A549 (cell line): ENCODE data around the gene MUC6.

ENCODE experiments used
- BHLHE40 ChIP-seq: IDR thresholded peaks from 2 replicates; pipeline ENCODE4 v1.6.1; 2012; ENCODE audit warnings: low read depth, low read length, inconsistent platforms
- CBX8 ChIP-seq: fragments of 200-600 bp; sonication (generic); IDR thresholded peaks from 2 replicates; pipeline ENCODE4 v1.6.1; 2016
- POLR2A ChIP-seq: IDR thresholded peaks from 2 replicates; pipeline ENCODE4 v1.6.1; 2012; ENCODE audit warnings: mild to moderate bottlenecking, low read length
- RAD21 ChIP-seq, 2 experiments: fragments of >200 bp in 1 of 2; sonication (Bioruptor Twin) in 1 of 2; formaldehyde crosslinking in 1 of 2; IDR thresholded peaks in 1 of 2; conservative IDR thresholded peaks in 1 of 2; 2 replicates in 1 of 2; 3 replicates in 1 of 2; pipeline ENCODE4 v1.6.1; 2012 to 2018; ENCODE audit warnings: inconsistent platforms in 1 of 2
- RARB ChIP-seq: fragments of 250-450 bp; sonication (Bioruptor Pico); IDR thresholded peaks from 2 replicates; pipeline ENCODE4 v1.8.0; 2021; ENCODE audit warnings: mild to moderate bottlenecking, moderate library complexity
- RCOR1 ChIP-seq: fragments of 150-350 bp; IDR thresholded peaks from 2 replicates; pipeline ENCODE4 v1.6.1; 2014; ENCODE audit warnings: antibody characterized with exemption, low read length, low read depth
- TFCP2L1 ChIP-seq: fragments of 250-450 bp; sonication (Bioruptor Pico); IDR thresholded peaks from 2 replicates; pipeline ENCODE4 v1.5.0; 2021; ENCODE audit warnings: mild to moderate bottlenecking
- TF ChIP-seq, protein P1 (sequence below): fragments of >200 bp; sonication (Bioruptor Twin); formaldehyde crosslinking; IDR thresholded peaks from 3 replicates; pipeline ENCODE4 v1.5.1; 2016
- TF ChIP-seq, protein P2 (sequence below): fragments of 200-600 bp; sonication (generic); IDR thresholded peaks from 2 replicates; pipeline ENCODE4 v1.6.1; 2016; ENCODE audit warnings: antibody characterized with exemption, mild to moderate bottlenecking, moderate library complexity
- TF ChIP-seq, protein P3 (sequence below): fragments of 450-650 bp; IDR thresholded peaks from 2 replicates; pipeline ENCODE4 v1.6.1; 2014; ENCODE audit warnings: antibody characterized with exemption

DNA sequence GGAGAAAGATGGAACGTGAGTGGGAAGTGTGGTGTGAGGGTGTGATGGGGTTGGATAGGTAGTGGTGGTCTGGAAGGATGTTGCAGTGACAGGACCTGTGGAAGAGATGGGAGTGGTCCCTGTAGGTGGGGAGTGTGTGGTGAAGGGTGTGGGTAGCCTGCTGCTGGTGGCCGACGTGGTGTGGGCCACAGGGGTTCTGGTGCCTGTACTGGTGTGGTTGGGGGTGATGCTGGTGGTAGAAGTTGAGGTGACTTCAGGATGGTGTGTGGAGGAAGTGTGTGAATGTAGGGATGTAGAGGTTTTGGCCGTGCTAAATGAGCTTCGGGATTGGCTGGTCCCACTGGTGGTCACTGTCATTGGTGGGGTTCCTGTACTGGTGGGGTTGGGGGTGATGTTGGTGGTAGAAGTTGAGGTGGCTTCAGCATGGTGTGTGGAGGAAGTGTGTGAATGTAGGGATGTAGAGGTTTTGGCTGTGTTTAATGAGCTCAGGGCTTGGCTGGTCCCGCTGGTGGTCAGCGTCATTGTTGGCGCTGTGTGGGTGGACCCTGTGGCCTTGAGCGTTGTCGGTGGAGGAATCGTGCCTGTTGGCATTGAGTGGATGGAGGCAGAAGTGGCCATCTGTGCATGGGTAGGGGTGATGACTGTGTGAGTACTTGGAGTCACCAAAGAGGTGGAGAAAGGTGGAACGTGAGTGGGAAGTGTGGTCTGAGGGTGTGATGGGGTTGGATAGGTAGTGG lies 19.1 kb downstream of the MUC6 start:
- no peak for TF ChIP-seq CBX8
- TF ChIP-seq, protein P1, sequence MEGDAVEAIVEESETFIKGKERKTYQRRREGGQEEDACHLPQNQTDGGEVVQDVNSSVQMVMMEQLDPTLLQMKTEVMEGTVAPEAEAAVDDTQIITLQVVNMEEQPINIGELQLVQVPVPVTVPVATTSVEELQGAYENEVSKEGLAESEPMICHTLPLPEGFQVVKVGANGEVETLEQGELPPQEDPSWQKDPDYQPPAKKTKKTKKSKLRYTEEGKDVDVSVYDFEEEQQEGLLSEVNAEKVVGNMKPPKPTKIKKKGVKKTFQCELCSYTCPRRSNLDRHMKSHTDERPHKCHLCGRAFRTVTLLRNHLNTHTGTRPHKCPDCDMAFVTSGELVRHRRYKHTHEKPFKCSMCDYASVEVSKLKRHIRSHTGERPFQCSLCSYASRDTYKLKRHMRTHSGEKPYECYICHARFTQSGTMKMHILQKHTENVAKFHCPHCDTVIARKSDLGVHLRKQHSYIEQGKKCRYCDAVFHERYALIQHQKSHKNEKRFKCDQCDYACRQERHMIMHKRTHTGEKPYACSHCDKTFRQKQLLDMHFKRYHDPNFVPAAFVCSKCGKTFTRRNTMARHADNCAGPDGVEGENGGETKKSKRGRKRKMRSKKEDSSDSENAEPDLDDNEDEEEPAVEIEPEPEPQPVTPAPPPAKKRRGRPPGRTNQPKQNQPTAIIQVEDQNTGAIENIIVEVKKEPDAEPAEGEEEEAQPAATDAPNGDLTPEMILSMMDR: no peak
- no peak for TF ChIP-seq RCOR1
- TF ChIP-seq, protein P2, sequence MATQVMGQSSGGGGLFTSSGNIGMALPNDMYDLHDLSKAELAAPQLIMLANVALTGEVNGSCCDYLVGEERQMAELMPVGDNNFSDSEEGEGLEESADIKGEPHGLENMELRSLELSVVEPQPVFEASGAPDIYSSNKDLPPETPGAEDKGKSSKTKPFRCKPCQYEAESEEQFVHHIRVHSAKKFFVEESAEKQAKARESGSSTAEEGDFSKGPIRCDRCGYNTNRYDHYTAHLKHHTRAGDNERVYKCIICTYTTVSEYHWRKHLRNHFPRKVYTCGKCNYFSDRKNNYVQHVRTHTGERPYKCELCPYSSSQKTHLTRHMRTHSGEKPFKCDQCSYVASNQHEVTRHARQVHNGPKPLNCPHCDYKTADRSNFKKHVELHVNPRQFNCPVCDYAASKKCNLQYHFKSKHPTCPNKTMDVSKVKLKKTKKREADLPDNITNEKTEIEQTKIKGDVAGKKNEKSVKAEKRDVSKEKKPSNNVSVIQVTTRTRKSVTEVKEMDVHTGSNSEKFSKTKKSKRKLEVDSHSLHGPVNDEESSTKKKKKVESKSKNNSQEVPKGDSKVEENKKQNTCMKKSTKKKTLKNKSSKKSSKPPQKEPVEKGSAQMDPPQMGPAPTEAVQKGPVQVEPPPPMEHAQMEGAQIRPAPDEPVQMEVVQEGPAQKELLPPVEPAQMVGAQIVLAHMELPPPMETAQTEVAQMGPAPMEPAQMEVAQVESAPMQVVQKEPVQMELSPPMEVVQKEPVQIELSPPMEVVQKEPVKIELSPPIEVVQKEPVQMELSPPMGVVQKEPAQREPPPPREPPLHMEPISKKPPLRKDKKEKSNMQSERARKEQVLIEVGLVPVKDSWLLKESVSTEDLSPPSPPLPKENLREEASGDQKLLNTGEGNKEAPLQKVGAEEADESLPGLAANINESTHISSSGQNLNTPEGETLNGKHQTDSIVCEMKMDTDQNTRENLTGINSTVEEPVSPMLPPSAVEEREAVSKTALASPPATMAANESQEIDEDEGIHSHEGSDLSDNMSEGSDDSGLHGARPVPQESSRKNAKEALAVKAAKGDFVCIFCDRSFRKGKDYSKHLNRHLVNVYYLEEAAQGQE: no peak
- TF ChIP-seq RAD21 (conservative IDR thresholded peaks at IDR 0.05 in 1 of 2, IDR thresholded peaks at IDR 0.05 in 1 of 2): no peak
- no peak for TF ChIP-seq RARB
- TF ChIP-seq BHLHE40: no peak
- no peak for TF ChIP-seq POLR2A
- no peak for TF ChIP-seq TFCP2L1 (CRISPR knock-in tag)
- TF ChIP-seq, protein P3, sequence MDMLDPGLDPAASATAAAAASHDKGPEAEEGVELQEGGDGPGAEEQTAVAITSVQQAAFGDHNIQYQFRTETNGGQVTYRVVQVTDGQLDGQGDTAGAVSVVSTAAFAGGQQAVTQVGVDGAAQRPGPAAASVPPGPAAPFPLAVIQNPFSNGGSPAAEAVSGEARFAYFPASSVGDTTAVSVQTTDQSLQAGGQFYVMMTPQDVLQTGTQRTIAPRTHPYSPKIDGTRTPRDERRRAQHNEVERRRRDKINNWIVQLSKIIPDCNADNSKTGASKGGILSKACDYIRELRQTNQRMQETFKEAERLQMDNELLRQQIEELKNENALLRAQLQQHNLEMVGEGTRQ: no peak
